Omental fat pad (tissue), 4 donors: ENCODE data around the gene RUFY3. TPM values are rescaled to one million over a fixed set of nuclear protein-coding genes. Genes with fewer than 3 reads are reported as not detected.

Experiments
- ATAC-seq: fragments of 150-250 bp; one replicate; pipeline ENCODE4 v1.9.1; 2016; ENCODE audit warnings: mild to moderate bottlenecking, moderate library complexity; ENCODE audit not compliant: low FRiP score
- DNase-seq: peaks from one replicate; pipeline ENCODE4 v3.0.0-alpha.2; 2019; ENCODE audit warnings: low spot score
- total RNA-seq, 4 donors: library from RNA; depleted of rRNA; stranded (reverse); fragments of >200 nt; gene quantifications; one replicate each; pipeline ENCODE4 v1.1.0, GENCODE V29; 2016
- TF ChIP-seq, protein P1 (sequence below), 3 donors: fragments of 450-650 bp; IDR thresholded peaks; one replicate each; pipeline ENCODE4 v1.5.1; 2016 to 2017; ENCODE audit warnings: antibody characterized with exemption in 3 of 3, mild to moderate bottlenecking in 3 of 3, moderate library complexity in 2 of 3

The RUFY3 gene
- total RNA-seq, 4 donors from 2014 or later, result 34.2 to 92.8 (median 64.0) TPM

DNA sequence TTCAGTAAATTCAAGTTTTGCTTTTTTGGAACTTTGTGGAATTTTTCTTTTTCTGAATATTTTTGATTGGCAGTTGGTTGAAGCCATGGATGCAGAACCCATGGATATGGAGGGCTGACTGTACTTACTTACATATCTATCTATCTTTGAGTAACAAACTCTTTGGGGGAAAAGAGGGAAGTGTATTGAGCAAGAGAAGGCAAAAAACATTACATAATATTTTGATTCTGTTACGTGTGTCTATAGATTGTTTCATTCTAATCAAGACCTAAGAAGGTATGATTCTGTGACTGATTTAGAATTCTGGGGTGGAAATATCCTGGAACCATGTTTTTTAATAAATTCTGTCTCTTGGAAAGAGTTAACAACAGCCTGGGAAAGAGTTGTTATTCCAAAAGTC, 86.4 kb downstream of the RUFY3 start:
- no peak for ATAC-seq
- no peak for DNase-seq
- TF ChIP-seq, protein P1, sequence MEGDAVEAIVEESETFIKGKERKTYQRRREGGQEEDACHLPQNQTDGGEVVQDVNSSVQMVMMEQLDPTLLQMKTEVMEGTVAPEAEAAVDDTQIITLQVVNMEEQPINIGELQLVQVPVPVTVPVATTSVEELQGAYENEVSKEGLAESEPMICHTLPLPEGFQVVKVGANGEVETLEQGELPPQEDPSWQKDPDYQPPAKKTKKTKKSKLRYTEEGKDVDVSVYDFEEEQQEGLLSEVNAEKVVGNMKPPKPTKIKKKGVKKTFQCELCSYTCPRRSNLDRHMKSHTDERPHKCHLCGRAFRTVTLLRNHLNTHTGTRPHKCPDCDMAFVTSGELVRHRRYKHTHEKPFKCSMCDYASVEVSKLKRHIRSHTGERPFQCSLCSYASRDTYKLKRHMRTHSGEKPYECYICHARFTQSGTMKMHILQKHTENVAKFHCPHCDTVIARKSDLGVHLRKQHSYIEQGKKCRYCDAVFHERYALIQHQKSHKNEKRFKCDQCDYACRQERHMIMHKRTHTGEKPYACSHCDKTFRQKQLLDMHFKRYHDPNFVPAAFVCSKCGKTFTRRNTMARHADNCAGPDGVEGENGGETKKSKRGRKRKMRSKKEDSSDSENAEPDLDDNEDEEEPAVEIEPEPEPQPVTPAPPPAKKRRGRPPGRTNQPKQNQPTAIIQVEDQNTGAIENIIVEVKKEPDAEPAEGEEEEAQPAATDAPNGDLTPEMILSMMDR (IDR thresholded peaks at IDR 0.05), result no peak

DNA sequence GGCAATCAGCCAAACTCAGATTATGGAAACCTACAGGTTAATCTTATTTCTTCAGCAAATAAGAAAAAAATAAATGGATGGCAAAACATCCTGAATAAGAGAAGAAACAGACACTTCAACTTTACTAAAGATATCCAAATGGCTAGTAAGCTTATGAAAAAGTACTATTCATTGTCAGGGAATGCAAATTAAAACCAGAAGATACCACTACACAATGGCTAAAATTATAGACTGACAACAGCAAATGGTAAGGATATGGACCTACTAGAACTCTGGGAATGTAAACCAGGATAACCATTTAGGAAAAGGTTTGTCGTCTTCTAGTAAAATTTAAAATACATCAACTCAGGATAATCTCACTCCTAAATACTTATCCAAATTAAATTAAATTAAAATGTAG, 93.6 kb downstream of the RUFY3 start:
- ATAC-seq, result no peak
- no peak for DNase-seq
- TF ChIP-seq, protein P1 (IDR thresholded peaks at IDR 0.05), result no peak

DNA sequence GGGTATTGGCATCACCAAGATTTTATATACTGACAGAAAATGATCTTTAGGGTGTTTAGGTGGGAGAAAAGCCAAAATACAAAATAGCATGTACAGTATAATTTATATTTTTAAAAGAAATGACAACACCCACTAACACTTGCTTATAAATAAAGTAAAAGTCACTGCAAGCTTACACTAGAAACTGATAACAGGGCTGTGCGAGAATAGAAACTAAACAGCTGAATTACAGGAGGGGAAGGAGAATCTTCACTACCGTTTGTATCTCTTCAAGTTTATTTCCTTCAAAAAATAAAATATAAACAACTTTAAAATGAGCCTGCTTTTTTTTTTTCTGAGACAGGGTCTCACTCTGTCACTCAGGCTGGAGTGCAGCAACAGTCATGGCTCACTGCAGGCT, 95.1 kb downstream of the RUFY3 start:
- ATAC-seq, result no peak
- no peak for DNase-seq
- TF ChIP-seq, protein P1 (IDR thresholded peaks at IDR 0.05), result no peak

DNA sequence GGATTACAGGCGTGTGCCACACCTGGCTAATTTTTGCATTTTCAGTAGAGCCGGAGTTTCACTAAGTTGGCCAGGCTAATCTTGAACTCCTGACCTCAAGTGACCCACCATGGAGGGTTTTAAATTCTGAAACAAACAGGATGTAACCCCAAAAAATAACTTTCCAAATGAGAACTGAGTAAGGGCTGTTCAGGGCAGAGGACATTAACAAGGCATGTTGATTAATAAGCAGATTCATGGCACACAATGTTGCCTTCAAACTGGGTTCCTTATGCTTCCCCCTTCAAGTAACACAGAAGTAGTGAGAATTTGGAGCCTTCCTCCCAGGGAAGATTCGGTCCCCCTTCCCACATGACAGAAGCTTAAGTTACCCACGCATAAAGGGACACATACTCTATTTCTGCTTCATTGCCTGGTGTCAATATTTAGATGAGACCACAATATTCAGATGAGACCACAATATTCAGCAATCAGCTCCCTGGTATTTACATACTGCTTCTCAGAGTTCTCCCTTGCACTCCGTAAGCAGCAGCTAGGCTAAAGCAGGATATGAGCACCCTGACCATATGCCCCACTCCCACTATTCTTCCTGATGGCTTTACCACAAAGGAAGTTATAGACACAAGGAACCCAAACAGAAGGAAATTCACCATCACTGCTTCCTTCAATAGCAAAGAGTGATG, 96.5 kb downstream of the RUFY3 start:
- TF ChIP-seq, protein P1 (IDR thresholded peaks at IDR 0.05), result no peak
- no peak for DNase-seq
- ATAC-seq, result no peak

DNA sequence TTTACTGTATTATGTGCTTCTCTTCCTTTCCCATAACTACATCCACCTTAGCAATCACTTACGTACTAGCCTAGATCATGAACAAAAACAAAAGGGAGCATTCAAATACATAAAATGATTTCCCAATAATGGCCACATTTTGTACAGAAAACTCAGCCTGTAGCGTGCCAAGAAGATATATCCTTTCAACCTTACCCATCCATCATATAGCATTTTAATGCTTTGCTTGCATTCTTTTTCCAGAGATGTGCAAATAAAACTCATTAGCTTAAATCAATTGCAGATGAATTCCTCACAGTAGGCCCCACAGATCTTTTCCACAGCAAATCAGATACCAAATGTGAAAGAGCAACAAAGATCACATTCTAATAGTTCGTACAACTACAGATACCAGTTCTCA, 97.2 kb downstream of the RUFY3 start:
- TF ChIP-seq, protein P1 (IDR thresholded peaks at IDR 0.05), result no peak
- DNase-seq (no peak), ATAC-seq (no peak)

DNA sequence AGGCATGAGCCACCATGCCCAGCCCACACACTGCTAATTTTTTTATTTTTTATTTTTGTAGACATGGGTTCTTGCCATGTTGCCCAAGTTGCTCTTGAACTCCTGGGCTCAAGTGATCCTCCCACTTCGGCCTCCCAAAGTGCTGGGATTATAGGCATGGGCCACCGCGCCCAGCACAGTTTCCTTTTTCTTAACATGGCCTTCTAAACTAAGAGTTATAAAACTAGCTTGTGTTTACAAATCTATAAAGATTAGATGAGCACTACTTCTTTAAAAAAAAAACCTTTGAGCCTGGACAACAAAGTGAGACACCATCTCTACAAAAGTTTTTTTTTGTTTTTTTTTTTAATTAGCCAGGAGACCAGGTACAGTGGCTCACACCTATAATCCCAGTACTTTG, 107.3 kb downstream of the RUFY3 start:
- TF ChIP-seq, protein P1 (IDR thresholded peaks at IDR 0.05), result no peak
- no peak for ATAC-seq
- DNase-seq, result no peak

DNA sequence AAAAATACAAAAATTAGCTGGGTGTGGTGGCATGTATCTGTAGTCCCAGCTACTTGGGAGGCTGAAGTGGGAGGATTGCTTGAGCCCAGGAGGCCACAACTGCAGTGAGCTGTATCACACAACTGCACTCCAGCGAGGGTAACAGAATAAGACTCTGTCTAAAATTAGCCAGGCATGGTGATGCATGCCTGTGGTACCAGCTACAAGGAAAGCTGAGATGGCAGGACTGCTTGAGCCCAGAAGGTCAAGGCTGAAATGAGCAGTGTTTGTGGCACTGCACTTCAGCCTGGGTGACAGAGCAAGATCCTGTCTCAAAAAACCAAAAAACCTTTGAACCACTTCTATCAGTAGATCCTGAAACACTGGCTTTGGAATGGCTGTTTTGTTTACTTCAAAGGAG, 107.7 kb downstream of the RUFY3 start:
- no peak for ATAC-seq
- TF ChIP-seq, protein P1 (IDR thresholded peaks at IDR 0.05), result no peak

More for the DNA sequence above, 107.7 kb downstream of the RUFY3 start:
- DNase-seq, result no peak
